Testis (tissue), 2 donors: ENCODE measurements around the gene CNR2.

Experiments used
- CTCF ChIP-seq, 3 experiments: fragments of 450-650 bp in 2 of 3; fragments of 200-600 bp in 1 of 3; sonication (generic) in 1 of 3; IDR thresholded peaks; one replicate each; pipeline ENCODE4 v1.5.1; 2016 to 2019; ENCODE audit warnings: antibody characterized with exemption in 3 of 3, mild to moderate bottlenecking in 2 of 3, moderate library complexity in 1 of 3
- POLR2A ChIP-seq: fragments of 450-650 bp; IDR thresholded peaks from one replicate; pipeline ENCODE4 v1.6.1; 2017; ENCODE audit warnings: antibody characterized with exemption, mild to moderate bottlenecking, moderate library complexity

GRCh38 chr1:23865543-23865930 lies 47.6 kb downstream of the CNR2 start:
- no peak for TF ChIP-seq CTCF (IDR thresholded peaks at IDR 0.05)
- no peak for TF ChIP-seq POLR2A
